Body of pancreas (tissue), 4 donors: ENCODE results near the gene BTNL9. TPM values are rescaled to one million over a fixed set of nuclear protein-coding genes. Genes with fewer than 3 reads are reported as not detected.
"Not testable (repeated sequence)": the region's sequence is repeated elsewhere in the genome, so short reads cannot be mapped to it uniquely, and the experiment has no call there.

Experiments
- ATAC-seq: fragments of 150-250 bp; one replicate; pipeline ENCODE4 v1.9.1; 2016
- DNase-seq, 4 donors: peaks; one replicate each; pipeline ENCODE4 v3.0.0-alpha.2; 2019
- H3K27ac ChIP-seq, 4 donors: fragments of 200-600 bp; sonication (generic); 1 replicate in 3 of 4; 2 replicates in 1 of 4; pipeline versions ENCODE4 v1.5.1 to v1.6.1; 2016 to 2019; ENCODE audit warnings: mild to moderate bottlenecking in 1 of 4, mixed read lengths in 1 of 4, moderate library complexity in 1 of 4
- H3K27me3 ChIP-seq, 2 donors: fragments of 200-600 bp; sonication (generic); one replicate each; pipeline ENCODE4 v1.6.0; 2016; ENCODE audit warnings: mild to moderate bottlenecking in 1 of 2
- H3K36me3 ChIP-seq, 2 donors: fragments of 200-600 bp; sonication (generic); replicated peaks in 1 of 2; 2 replicates each; pipeline ENCODE4 v1.5.1; 2016; ENCODE audit warnings: low read depth in 2 of 2; ENCODE audit not compliant: insufficient read depth in 1 of 2
- H3K4me1 ChIP-seq: fragments of 200-600 bp; sonication (generic); one replicate; pipeline ENCODE4 v1.6.0; 2016
- H3K4me3 ChIP-seq, 2 donors: fragments of 200-600 bp; sonication (generic); 1 replicate in 1 of 2; 2 replicates in 1 of 2; pipeline ENCODE4 v1.5.1; 2016 to 2019
- H3K9me3 ChIP-seq, 3 donors: fragments of 200-600 bp; sonication (generic); 1 replicate in 2 of 3; 2 replicates in 1 of 3; pipeline ENCODE4 v1.5.1; 2016
- CTCF ChIP-seq, 7 experiments: fragments of 450-650 bp in 4 of 7; fragments of 200-600 bp in 3 of 7; sonication (generic) in 3 of 7; IDR thresholded peaks; one replicate each; pipeline ENCODE4 v1.5.1; 2016 to 2019; ENCODE audit warnings: antibody characterized with exemption in 7 of 7
- POLR2A ChIP-seq, 3 donors: fragments of 450-650 bp; IDR thresholded peaks; one replicate each; pipeline ENCODE4 v1.6.1; 2016; ENCODE audit warnings: antibody characterized with exemption in 3 of 3, mild to moderate bottlenecking in 2 of 3
- WGBS, 2 donors: methylation state at CpG; one replicate each; pipeline ENCODE4 v1.1.5; 2017; 5-methylcytosine and 5-hydroxymethylcytosine counted together
- intact Hi-C: fragments of 100-400 bp; cut with DNase I; formaldehyde crosslinking; loops from one replicate; pipeline ENCODE4 v1.15.1; 2023
- total RNA-seq, 2 donors: library from RNA; depleted of rRNA; stranded (reverse); fragments of >200 nt; gene quantifications; one replicate each; pipeline ENCODE4 v1.1.0, GENCODE V29; 2016

BTNL9 gene
- total RNA-seq, 2 donors from 2014 or later, result 20.2 to 41.5 TPM

GRCh38 chr5:181043285-181044092 is 3.4 kb downstream of the BTNL9 start:
- intact Hi-C loops, result no loop called here
- H3K9me3 ChIP-seq, result no peaks in the 10 kb centered on the region
- TF ChIP-seq CTCF (IDR thresholded peaks at IDR 0.05) (peak in 1 of 7 experiments; percentile 5), POLR2A (IDR thresholded peaks at IDR 0.05) (no peak)
- ATAC-seq (no peak), DNase-seq (no peak)
- H3K4me1 ChIP-seq, result no peaks in the 10 kb centered on the region
- H3K36me3 ChIP-seq, result no peaks in the 10 kb centered on the region
- H3K27me3 ChIP-seq, result no peaks in the 10 kb centered on the region
- no peak overlapping the region for H3K4me3 ChIP-seq
- H3K27ac ChIP-seq, result peak overlapping the region in 1 of 4 donors; percentile 17
- 50 to 64% methylated on average over 7 to 12 of the region's 12 CpGs for WGBS, 2 donors

- DNase-seq, result no peak
- intact Hi-C loops, result no loop called here
- no peak for ATAC-seq
- WGBS, 2 donors, result 73 to 81% methylated on average over 10 of the region's 10 CpGs
- Histone ChIP-seq H3K9me3 (no peaks in the 10 kb centered on the region), H3K27ac (peak overlapping the region in 1 of 4 donors; percentile 17), H3K4me1 (no peaks in the 10 kb centered on the region), H3K27me3 (no peaks in the 10 kb centered on the region), H3K36me3 (no peaks in the 10 kb centered on the region), H3K4me3 (no peak overlapping the region)
- no peak for TF ChIP-seq CTCF (IDR thresholded peaks at IDR 0.05)
- no peak for TF ChIP-seq POLR2A (IDR thresholded peaks at IDR 0.05)
Observed at GRCh38 chr5:181044093-181044599, 4.1 kb downstream of the BTNL9 start.

- intact Hi-C loops, result no loop called here
- ATAC-seq, result peak; percentile 51
- no peak overlapping the region for H3K4me3 ChIP-seq
- peak overlapping the region in 1 of 4 donors; percentile 17 for H3K27ac ChIP-seq
- no peaks in the 10 kb centered on the region for H3K27me3 ChIP-seq
- TF ChIP-seq CTCF (IDR thresholded peaks at IDR 0.05) (no peak), POLR2A (IDR thresholded peaks at IDR 0.05) (no peak)
- H3K9me3 ChIP-seq, result no peaks in the 10 kb centered on the region
- peak in 1 of 4 donors; percentile 21 for DNase-seq
- H3K36me3 ChIP-seq, result no peaks in the 10 kb centered on the region
- WGBS, 2 donors, result 48 to 50% methylated on average over 8 to 11 of the region's 11 CpGs
- H3K4me1 ChIP-seq, result no peaks in the 10 kb centered on the region
Observed at GRCh38 chr5:181044662-181045305, 4.7 kb downstream of the BTNL9 start.

- no peak for TF ChIP-seq POLR2A (IDR thresholded peaks at IDR 0.05)
- peak in 1 of 7 experiments; percentile 13 for TF ChIP-seq CTCF (IDR thresholded peaks at IDR 0.05)
- Histone ChIP-seq H3K4me1 (no peaks in the 10 kb centered on the region), H3K4me3 (no peak overlapping the region), H3K36me3 (no peaks in the 10 kb centered on the region), H3K9me3 (no peaks in the 10 kb centered on the region), H3K27ac (peak overlapping the region in 2 of 4 donors; percentile 7 to 44), H3K27me3 (no peaks in the 10 kb centered on the region)
- ATAC-seq (no peak), DNase-seq (no peak)
- WGBS, 2 donors, result 34 to 48% methylated on average over 8 to 10 of the region's 10 CpGs
- intact Hi-C loops, result no loop called here
Observed at GRCh38 chr5:181045316-181045715, 5.2 kb downstream of the BTNL9 start.

GRCh38 chr5:181045857-181046256 is 5.8 kb downstream of the BTNL9 start:
- H3K27ac ChIP-seq, result peak overlapping the region in 1 of 4 donors; percentile 44
- DNase-seq, H3K36me3 ChIP-seq, H3K27me3 ChIP-seq, H3K9me3 ChIP-seq, ATAC-seq, intact Hi-C loops, H3K4me3 ChIP-seq, H3K4me1 ChIP-seq: not testable (repeated sequence)
- 26 to 38% methylated on average over 1 of the region's 1 CpG for WGBS, 2 donors
